LNCaP clone FGC (cell line): Measurements from ENCODE around the gene PIH1D1.

Source experiments
- DNase-seq: peaks from one replicate; pipeline ENCODE4 v3.0.0-alpha.2; 2011; ENCODE audit warnings: low read depth
- H3K4me3 ChIP-seq: 2 replicates; pipeline ENCODE4 v1.5.1; 2011; ENCODE audit warnings: mild to moderate bottlenecking, low read depth, low read length, control low read depth
- CTCF ChIP-seq: IDR thresholded peaks from 2 replicates; pipeline ENCODE4 v1.5.1; 2012; ENCODE audit warnings: mild to moderate bottlenecking; ENCODE audit not compliant: control insufficient read depth, insufficient read depth; ENCODE audit errors: extremely low read depth

PIH1D1 gene

GRCh38 chr19:49417088-49417487 lies 34.5 kb downstream of the PIH1D1 start:
- no peak overlapping the region for H3K4me3 ChIP-seq
- TF ChIP-seq CTCF = no peak
- DNase-seq = no peak

- no peak for TF ChIP-seq CTCF
- no peak for DNase-seq
- H3K4me3 ChIP-seq = no peak overlapping the region
These were observed 35.8 kb downstream of the PIH1D1 start for GRCh38 chr19:49415810-49416200.

- no peak overlapping the region for H3K4me3 ChIP-seq
- no peak for DNase-seq
- TF ChIP-seq CTCF = no peak
These were observed 36.4 kb downstream of the PIH1D1 start for GRCh38 chr19:49415102-49415809.

- no peak for DNase-seq
- no peak overlapping the region for H3K4me3 ChIP-seq
- TF ChIP-seq CTCF = no peak
These were observed 37.4 kb downstream of the PIH1D1 start for GRCh38 chr19:49414256-49414655.

- H3K4me3 ChIP-seq = no peak overlapping the region
- DNase-seq = no peak
- TF ChIP-seq CTCF = no peak
These were observed 38.3 kb downstream of the PIH1D1 start for GRCh38 chr19:49413348-49413747.

- H3K4me3 ChIP-seq = no peak overlapping the region
- DNase-seq = no peak
- no peak for TF ChIP-seq CTCF
These were observed 39.8 kb downstream of the PIH1D1 start for GRCh38 chr19:49411681-49412326.

- no peak for TF ChIP-seq CTCF
- no peak for DNase-seq
- no peak overlapping the region for H3K4me3 ChIP-seq
These were observed 42.1 kb downstream of the PIH1D1 start for GRCh38 chr19:49409441-49410029.
